ENCODE measurements around the gene PAX8.
"Not testable (repeated sequence)": the region's sequence is repeated elsewhere in the genome, so short reads cannot be mapped to it uniquely, and the experiment has no call there.

Gene PAX8

DNA sequence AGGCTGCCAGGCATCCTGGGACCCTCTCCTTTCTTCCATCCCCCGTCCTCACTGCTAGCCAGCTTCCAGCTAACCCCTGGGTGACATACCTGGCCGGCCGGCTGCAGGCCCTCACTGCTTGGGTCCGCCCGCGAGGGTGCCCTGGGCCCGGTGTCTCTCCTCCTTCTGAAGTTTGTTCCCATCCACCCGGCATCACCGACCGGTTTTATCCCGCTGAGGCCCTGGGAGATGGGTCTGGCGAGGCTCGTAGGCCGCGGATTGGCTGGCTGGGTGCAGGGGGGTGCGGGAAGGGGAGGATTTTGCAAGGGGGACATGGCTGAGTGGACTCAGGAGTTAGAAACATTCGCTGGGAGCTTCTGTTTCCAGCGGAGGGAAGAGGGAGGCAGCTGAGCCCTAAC is at the start of gene PAX8:
TSS of gene PAX8 (minus strand) at position 180 of the 398 bp plus-strand sequence. CDS start 527 bp downstream, outside the sequence.
- Histone ChIP-seq H3K4me3 (ENCODE audit: low read depth, low read length) (no peak within 1 kb of the TSS), H3K27ac (no peak within 1 kb of the TSS), H3K27me3 (replicated peaks) (peaks cover 52% of the 10 kb centered on the region), H3K36me3 (replicated peaks) (no peaks in the 10 kb centered on the region)
- in situ Hi-C loops (cut with HindIII; ENCODE audit: low pct_ligation_motif_present, low sequenced_read_pairs) = no loop called here
- DNase-seq = no peak
- TF ChIP-seq, protein P1, sequence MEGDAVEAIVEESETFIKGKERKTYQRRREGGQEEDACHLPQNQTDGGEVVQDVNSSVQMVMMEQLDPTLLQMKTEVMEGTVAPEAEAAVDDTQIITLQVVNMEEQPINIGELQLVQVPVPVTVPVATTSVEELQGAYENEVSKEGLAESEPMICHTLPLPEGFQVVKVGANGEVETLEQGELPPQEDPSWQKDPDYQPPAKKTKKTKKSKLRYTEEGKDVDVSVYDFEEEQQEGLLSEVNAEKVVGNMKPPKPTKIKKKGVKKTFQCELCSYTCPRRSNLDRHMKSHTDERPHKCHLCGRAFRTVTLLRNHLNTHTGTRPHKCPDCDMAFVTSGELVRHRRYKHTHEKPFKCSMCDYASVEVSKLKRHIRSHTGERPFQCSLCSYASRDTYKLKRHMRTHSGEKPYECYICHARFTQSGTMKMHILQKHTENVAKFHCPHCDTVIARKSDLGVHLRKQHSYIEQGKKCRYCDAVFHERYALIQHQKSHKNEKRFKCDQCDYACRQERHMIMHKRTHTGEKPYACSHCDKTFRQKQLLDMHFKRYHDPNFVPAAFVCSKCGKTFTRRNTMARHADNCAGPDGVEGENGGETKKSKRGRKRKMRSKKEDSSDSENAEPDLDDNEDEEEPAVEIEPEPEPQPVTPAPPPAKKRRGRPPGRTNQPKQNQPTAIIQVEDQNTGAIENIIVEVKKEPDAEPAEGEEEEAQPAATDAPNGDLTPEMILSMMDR (IDR thresholded peaks at IDR 0.05; ENCODE audit: low read depth, low read length, missing control alignments) = no peak

GRCh38 chr2:113328043-113328442 is 49.3 kb upstream of the PAX8 start:
- in situ Hi-C loops (cut with HindIII; ENCODE audit: low pct_ligation_motif_present, low sequenced_read_pairs) = no loop called here
- H3K27ac ChIP-seq = no peak overlapping the region
- H3K36me3 ChIP-seq (replicated peaks) = no peaks in the 10 kb centered on the region
- H3K27me3 ChIP-seq (replicated peaks) = no peaks in the 10 kb centered on the region
- no peak overlapping the region for H3K4me3 ChIP-seq (ENCODE audit: low read depth, low read length)
- TF ChIP-seq, protein P1 (IDR thresholded peaks at IDR 0.05; ENCODE audit: low read depth, low read length, missing control alignments) = no peak
- no peak for DNase-seq

- DNase-seq; H3K27ac ChIP-seq; H3K27me3 ChIP-seq (replicated peaks); H3K36me3 ChIP-seq (replicated peaks); in situ Hi-C loops (cut with HindIII; ENCODE audit: low pct_ligation_motif_present, low sequenced_read_pairs): not testable (repeated sequence)
- peak overlapping the region; percentile 54 for H3K4me3 ChIP-seq (ENCODE audit: low read depth, low read length)
Measured at GRCh38 chr2:113325161-113325731, 46.5 kb upstream of the PAX8 start.

DNA sequence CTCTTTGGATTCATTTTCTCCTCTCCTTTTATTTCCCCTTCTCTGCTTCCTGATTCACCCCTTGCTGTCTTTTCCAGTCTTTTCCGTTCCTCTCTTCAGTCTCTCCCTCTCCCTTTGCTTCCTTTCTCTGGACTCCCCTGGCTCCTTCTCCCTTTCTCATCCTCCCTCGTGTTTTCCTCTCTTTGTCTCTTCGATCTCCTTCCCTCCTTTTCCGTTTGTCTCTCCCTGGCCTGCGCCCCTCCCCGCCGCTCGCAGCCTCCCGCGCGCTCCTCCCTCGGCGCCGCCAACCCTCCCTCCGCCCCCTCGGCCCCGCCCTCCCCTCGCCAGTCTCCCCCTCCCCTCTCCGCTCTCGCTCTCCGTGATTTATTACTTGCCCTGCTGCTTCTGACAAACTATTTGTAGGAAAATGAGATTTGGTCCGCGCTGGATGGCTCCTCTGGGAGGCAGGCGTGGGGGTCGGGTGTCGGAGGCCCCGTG is 46.0 kb upstream of the PAX8 start:
- no peaks in the 10 kb centered on the region for H3K36me3 ChIP-seq (replicated peaks)
- DNase-seq = peak; percentile 41
- no peak overlapping the region for H3K27ac ChIP-seq
- peak overlapping the region; percentile 54 for H3K4me3 ChIP-seq (ENCODE audit: low read depth, low read length)
- TF ChIP-seq, protein P1 (IDR thresholded peaks at IDR 0.05; ENCODE audit: low read depth, low read length, missing control alignments) = no peak
- no peaks in the 10 kb centered on the region for H3K27me3 ChIP-seq (replicated peaks)
- in situ Hi-C loops (cut with HindIII; ENCODE audit: low pct_ligation_motif_present, low sequenced_read_pairs) = no loop called here

GRCh38 chr2:113323129-113323528 is 44.4 kb upstream of the PAX8 start:
- H3K27ac ChIP-seq; H3K4me3 ChIP-seq (ENCODE audit: low read depth, low read length); in situ Hi-C loops (cut with HindIII; ENCODE audit: low pct_ligation_motif_present, low sequenced_read_pairs); DNase-seq; H3K27me3 ChIP-seq (replicated peaks); H3K36me3 ChIP-seq (replicated peaks): not testable (repeated sequence)

GRCh38 chr2:113320106-113320505 is 41.4 kb upstream of the PAX8 start:
- in situ Hi-C loops (cut with HindIII; ENCODE audit: low pct_ligation_motif_present, low sequenced_read_pairs); DNase-seq; H3K27ac ChIP-seq: not testable (repeated sequence)

DNA sequence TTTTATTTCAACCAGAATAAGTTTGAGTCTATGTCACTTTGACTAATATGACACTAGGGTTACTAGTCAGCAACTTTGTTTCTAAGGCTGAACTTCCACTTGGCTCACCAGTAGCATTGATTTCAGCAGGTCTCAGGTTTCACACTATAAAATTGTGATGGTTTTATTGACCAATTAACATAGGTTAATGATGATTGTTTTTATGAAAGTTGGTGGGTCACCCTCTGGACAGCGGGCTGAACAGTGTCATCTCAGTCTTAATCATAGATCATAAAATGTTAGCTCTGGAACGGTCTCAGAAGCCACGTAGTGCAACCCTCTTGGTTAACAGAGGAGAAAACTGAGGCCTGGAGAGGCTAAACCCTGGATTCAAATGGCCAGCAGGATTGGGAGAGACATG is 40.2 kb upstream of the PAX8 start:
- H3K4me3 ChIP-seq (ENCODE audit: low read depth, low read length); DNase-seq; H3K27me3 ChIP-seq (replicated peaks); H3K36me3 ChIP-seq (replicated peaks); in situ Hi-C loops (cut with HindIII; ENCODE audit: low pct_ligation_motif_present, low sequenced_read_pairs); H3K27ac ChIP-seq: not testable (repeated sequence)

More at GRCh38 chr2:113320106-113320505, 41.4 kb upstream of the PAX8 start:
- not testable (repeated sequence) for H3K36me3 ChIP-seq (replicated peaks); H3K4me3 ChIP-seq (ENCODE audit: low read depth, low read length); H3K27me3 ChIP-seq (replicated peaks)

DNA sequence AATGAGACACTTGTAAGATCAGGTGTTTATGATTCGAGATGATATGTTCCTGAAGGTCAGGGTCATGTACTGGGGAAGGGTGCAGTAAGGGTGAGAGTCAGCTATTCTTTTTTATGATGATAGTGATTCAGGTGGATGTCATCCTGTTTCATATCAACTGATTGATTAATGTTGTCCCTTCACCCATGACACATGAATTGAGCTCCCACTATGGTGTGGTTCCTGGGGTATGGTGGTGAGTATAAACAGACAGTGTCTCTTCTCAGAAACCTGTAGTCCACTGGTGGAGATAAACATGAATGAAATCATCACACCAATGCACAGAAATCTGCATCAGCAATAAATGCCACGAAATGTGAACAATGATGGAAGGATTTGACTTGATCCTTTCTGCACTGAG is 37.4 kb upstream of the PAX8 start:
- H3K4me3 ChIP-seq (ENCODE audit: low read depth, low read length) = no peak overlapping the region
- TF ChIP-seq, protein P1 (IDR thresholded peaks at IDR 0.05; ENCODE audit: low read depth, low read length, missing control alignments) = no peak
- peaks cover 2% of the 10 kb centered on the region for H3K27me3 ChIP-seq (replicated peaks)
- in situ Hi-C loops (cut with HindIII; ENCODE audit: low pct_ligation_motif_present, low sequenced_read_pairs) = no loop called here
- no peak overlapping the region for H3K27ac ChIP-seq
- DNase-seq = no peak
- no peaks in the 10 kb centered on the region for H3K36me3 ChIP-seq (replicated peaks)

GRCh38 chr2:113314663-113315062 is 35.9 kb upstream of the PAX8 start:
- H3K36me3 ChIP-seq (replicated peaks); H3K27ac ChIP-seq; DNase-seq; H3K27me3 ChIP-seq (replicated peaks); H3K4me3 ChIP-seq (ENCODE audit: low read depth, low read length); in situ Hi-C loops (cut with HindIII; ENCODE audit: low pct_ligation_motif_present, low sequenced_read_pairs): not testable (repeated sequence)

DNA sequence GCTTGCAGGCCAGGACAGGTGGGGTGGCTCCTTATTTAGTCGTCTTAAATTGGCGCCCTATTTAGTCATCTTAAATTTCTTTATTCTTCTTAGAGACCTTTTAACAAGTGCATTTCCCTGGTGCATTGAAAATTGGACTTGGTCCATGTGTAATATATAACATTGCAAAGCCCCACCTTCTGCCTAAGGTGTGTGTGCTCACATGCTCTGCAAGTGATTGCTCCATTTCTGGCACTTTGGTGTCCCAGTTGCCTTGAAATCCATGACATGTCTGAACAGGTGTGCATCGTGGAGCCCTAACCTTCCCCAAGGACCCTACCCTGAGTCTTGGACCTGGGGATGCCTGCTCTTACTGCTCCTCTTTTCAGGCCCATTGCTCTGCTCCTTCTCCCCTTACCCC is 35.5 kb upstream of the PAX8 start:
- H3K36me3 ChIP-seq (replicated peaks); in situ Hi-C loops (cut with HindIII; ENCODE audit: low pct_ligation_motif_present, low sequenced_read_pairs); H3K27ac ChIP-seq; DNase-seq; H3K27me3 ChIP-seq (replicated peaks); H3K4me3 ChIP-seq (ENCODE audit: low read depth, low read length): not testable (repeated sequence)

DNA sequence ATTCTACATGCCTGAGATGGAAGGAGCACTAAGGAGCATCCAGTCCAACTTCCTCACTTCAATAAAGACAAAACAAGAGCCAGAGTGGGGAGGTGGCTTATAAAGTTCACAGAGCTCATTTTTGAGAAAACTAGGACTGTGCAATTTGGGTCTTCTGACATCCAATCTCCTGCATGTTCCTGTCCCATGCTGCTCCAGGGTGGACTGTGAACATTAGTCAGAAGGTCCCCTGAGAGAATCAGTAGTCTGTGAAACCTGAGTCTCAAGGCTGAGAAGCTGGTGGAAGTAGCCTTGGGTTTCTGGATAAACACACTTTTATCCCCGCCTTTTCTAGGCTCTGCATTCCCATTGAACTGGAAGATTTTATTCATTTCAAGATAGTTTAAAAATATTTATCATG is 33.1 kb upstream of the PAX8 start:
- H3K4me3 ChIP-seq (ENCODE audit: low read depth, low read length); in situ Hi-C loops (cut with HindIII; ENCODE audit: low pct_ligation_motif_present, low sequenced_read_pairs); H3K27me3 ChIP-seq (replicated peaks); H3K36me3 ChIP-seq (replicated peaks); H3K27ac ChIP-seq; DNase-seq: not testable (repeated sequence)
